Stimulated activated CD4-positive, alpha-beta T cell treated with anti-CD3 and anti-CD28 coated beads, Interleukin-15, amount 100 ng/mL, for 1 hour (primary cell): ENCODE results near the gene FAM227B.
"Not testable (repeated sequence)": the region's sequence is repeated elsewhere in the genome, so short reads cannot be mapped to it uniquely, and the experiment has no call there.

Source experiments
- DNase-seq, 2 donors: peaks; one replicate each; pipeline ENCODE4 v3.0.0-alpha.2; 2020; ENCODE audit warnings: low read depth in 1 of 2, low spot score in 1 of 2

FAM227B gene

GRCh38 chr15:49620658-49621368, at the start of gene FAM227B, which contains the start of gene DTWD1:
TSS of gene FAM227B (minus strand) at chr15:49620818. CDS start at chr15:49615171, 5,647 bp downstream.
TSS of gene DTWD1 (plus strand) at chr15:49621048. CDS start at chr15:49625168, 4,120 bp downstream.
- peak; percentile 85 to 86 for DNase-seq

GRCh38 chr15:49669288-49669687, 48.7 kb upstream of the FAM227B start:
- DNase-seq, result no peak

- not testable (repeated sequence) for DNase-seq
These were observed 45.9 kb upstream of the FAM227B start for GRCh38 chr15:49666486-49666885.

GRCh38 chr15:49664716-49665115, 44.1 kb upstream of the FAM227B start:
- DNase-seq, result no peak

- no peak for DNase-seq
These were observed 36.1 kb upstream of the FAM227B start for GRCh38 chr15:49656734-49657133.

GRCh38 chr15:49652922-49653321, 32.3 kb upstream of the FAM227B start:
- no peak for DNase-seq

GRCh38 chr15:49650676-49651075, 30.1 kb upstream of the FAM227B start:
- no peak for DNase-seq

- DNase-seq, result no peak
These were observed 29.4 kb upstream of the FAM227B start for GRCh38 chr15:49649987-49650386.

GRCh38 chr15:49646891-49647290, 26.3 kb upstream of the FAM227B start:
- DNase-seq, result no peak

GRCh38 chr15:49645941-49646340, 25.3 kb upstream of the FAM227B start:
- no peak for DNase-seq

GRCh38 chr15:49645277-49645676, 24.7 kb upstream of the FAM227B start:
- no peak for DNase-seq

GRCh38 chr15:49644364-49644794, 23.8 kb upstream of the FAM227B start:
- DNase-seq, result no peak

- DNase-seq, result no peak
These were observed 17.2 kb upstream of the FAM227B start for GRCh38 chr15:49637857-49638256.

- no peak for DNase-seq
These were observed 7.8 kb upstream of the FAM227B start for GRCh38 chr15:49628379-49628778.

- DNase-seq, result no peak
These were observed 6.8 kb upstream of the FAM227B start for GRCh38 chr15:49627407-49627877.

- no peak for DNase-seq
These were observed 4.9 kb upstream of the FAM227B start for GRCh38 chr15:49625460-49626036.

GRCh38 chr15:49624056-49624455, 3.4 kb upstream of the FAM227B start:
- DNase-seq, result no peak

GRCh38 chr15:49622561-49622960, 1.9 kb upstream of the FAM227B start:
- no peak for DNase-seq

GRCh38 chr15:49621887-49622286, 1.3 kb upstream of the FAM227B start:
- no peak for DNase-seq

- DNase-seq, result no peak
These were observed 788 bp upstream of the FAM227B start for GRCh38 chr15:49621401-49621811.

- no peak for DNase-seq
These were observed 419 bp downstream of the FAM227B start for GRCh38 chr15:49620199-49620598.

GRCh38 chr15:49619226-49619625, 1.4 kb downstream of the FAM227B start:
- no peak for DNase-seq

- DNase-seq, result not testable (repeated sequence)
These were observed 8.4 kb downstream of the FAM227B start for GRCh38 chr15:49612240-49612639.
